Activated B cell treated with CpG ODN at 0.5 μM for 24 hours (primary cell): ENCODE data around the gene XPR1. TPM values are rescaled to one million over a fixed set of nuclear protein-coding genes. Genes with fewer than 3 reads are reported as not detected.

Experiments
- ATAC-seq: fragments of 200-7000 bp; cut with Tn5 transposase; one replicate; pipeline ENCODE4 v1.10.0; 2021; ENCODE audit warnings: low read depth, mild to moderate bottlenecking, moderate library complexity
- CTCF ChIA-PET: fragments of 350-600 bp; sonication (Branson Sonifier 250); formaldehyde crosslinking; loops from one replicate; lab custom pipeline; 2021; ENCODE audit warnings: antibody characterized with exemption; lab: Charles Lee
- POLR2A ChIA-PET: fragments of 350-600 bp; sonication (Branson Sonifier 250); formaldehyde crosslinking; loops from one replicate; lab custom pipeline; 2021; ENCODE audit warnings: antibody characterized with exemption; lab: Charles Lee
- DNase-seq: peaks from one replicate; pipeline ENCODE4 v3.0.0; 2022
- H3K27ac Mint-ChIP-seq: one replicate; pipeline ENCODE4 v1.8.0; 2020; ENCODE audit warnings: mixed read lengths
- H3K27me3 Mint-ChIP-seq: one replicate; pipeline ENCODE4 v1.8.0; 2021; ENCODE audit warnings: mixed read lengths
- H3K36me3 Mint-ChIP-seq: one replicate; pipeline ENCODE4 v1.8.0; 2021; ENCODE audit warnings: low read depth, mixed read lengths
- H3K4me1 Mint-ChIP-seq: one replicate; pipeline ENCODE4 v1.8.0; 2021; ENCODE audit warnings: mixed read lengths
- H3K4me3 Mint-ChIP-seq: one replicate; pipeline ENCODE4 v1.8.0; 2020; ENCODE audit warnings: mild to moderate bottlenecking, mixed read lengths
- H3K9me3 Mint-ChIP-seq: one replicate; pipeline ENCODE4 v1.8.0; 2020; ENCODE audit warnings: mixed read lengths
- intact Hi-C: fragments of 100-400 bp; cut with micrococcal nuclease; formaldehyde crosslinking; loops from one replicate; pipeline ENCODE4 v1.15.1; 2024
- total RNA-seq: library from RNA; stranded (reverse); gene quantifications from 2 replicates; pipeline ENCODE4 v1.2.3, GENCODE V29; 2022
- TF ChIP-seq, protein P1 (sequence below): fragments of 200-600 bp; IDR thresholded peaks from one replicate; pipeline ENCODE4 v1.8.0; 2022; ENCODE audit warnings: antibody characterized with exemption, mild to moderate bottlenecking

XPR1 gene
- total RNA-seq, 1 donor from 2014 or later: 20.4 TPM

- H3K27me3 Mint-ChIP-seq: no peaks in the 10 kb centered on the region
- TF ChIP-seq, protein P1, sequence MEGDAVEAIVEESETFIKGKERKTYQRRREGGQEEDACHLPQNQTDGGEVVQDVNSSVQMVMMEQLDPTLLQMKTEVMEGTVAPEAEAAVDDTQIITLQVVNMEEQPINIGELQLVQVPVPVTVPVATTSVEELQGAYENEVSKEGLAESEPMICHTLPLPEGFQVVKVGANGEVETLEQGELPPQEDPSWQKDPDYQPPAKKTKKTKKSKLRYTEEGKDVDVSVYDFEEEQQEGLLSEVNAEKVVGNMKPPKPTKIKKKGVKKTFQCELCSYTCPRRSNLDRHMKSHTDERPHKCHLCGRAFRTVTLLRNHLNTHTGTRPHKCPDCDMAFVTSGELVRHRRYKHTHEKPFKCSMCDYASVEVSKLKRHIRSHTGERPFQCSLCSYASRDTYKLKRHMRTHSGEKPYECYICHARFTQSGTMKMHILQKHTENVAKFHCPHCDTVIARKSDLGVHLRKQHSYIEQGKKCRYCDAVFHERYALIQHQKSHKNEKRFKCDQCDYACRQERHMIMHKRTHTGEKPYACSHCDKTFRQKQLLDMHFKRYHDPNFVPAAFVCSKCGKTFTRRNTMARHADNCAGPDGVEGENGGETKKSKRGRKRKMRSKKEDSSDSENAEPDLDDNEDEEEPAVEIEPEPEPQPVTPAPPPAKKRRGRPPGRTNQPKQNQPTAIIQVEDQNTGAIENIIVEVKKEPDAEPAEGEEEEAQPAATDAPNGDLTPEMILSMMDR: no peak
- H3K36me3 Mint-ChIP-seq: no peaks in the 10 kb centered on the region
- H3K9me3 Mint-ChIP-seq: no peaks in the 10 kb centered on the region
- no peak overlapping the region for H3K4me3 Mint-ChIP-seq
- intact Hi-C loops: no loop called here
- DNase-seq: no peak
- peaks cover 9% of the 10 kb centered on the region for H3K4me1 Mint-ChIP-seq
- no peak for ATAC-seq
- CTCF ChIA-PET: no interaction called here
- POLR2A ChIA-PET: interaction anchor here (0.6 to 0.7 kb wide), 2 partner anchors 16 to 302 kb away, joined by 3 to 7 read pairs; no protein-coding TSS in a partner anchor
- H3K27ac Mint-ChIP-seq: no peak overlapping the region
Measured at GRCh38 chr1:180612632-180613031, 19.2 kb upstream of the XPR1 start.

GRCh38 chr1:180614730-180615129 is 17.1 kb upstream of the XPR1 start:
- Mint-ChIP-seq H3K4me3 (no peak overlapping the region), H3K36me3 (no peaks in the 10 kb centered on the region), H3K27me3 (no peaks in the 10 kb centered on the region), H3K9me3 (no peaks in the 10 kb centered on the region), H3K27ac (no peak overlapping the region), H3K4me1 (peaks cover 8% of the 10 kb centered on the region)
- intact Hi-C loops: no loop called here
- TF ChIP-seq, protein P1: no peak
- DNase-seq (no peak), ATAC-seq (no peak)
- CTCF ChIA-PET: no interaction called here
- POLR2A ChIA-PET: no interaction called here

DNA sequence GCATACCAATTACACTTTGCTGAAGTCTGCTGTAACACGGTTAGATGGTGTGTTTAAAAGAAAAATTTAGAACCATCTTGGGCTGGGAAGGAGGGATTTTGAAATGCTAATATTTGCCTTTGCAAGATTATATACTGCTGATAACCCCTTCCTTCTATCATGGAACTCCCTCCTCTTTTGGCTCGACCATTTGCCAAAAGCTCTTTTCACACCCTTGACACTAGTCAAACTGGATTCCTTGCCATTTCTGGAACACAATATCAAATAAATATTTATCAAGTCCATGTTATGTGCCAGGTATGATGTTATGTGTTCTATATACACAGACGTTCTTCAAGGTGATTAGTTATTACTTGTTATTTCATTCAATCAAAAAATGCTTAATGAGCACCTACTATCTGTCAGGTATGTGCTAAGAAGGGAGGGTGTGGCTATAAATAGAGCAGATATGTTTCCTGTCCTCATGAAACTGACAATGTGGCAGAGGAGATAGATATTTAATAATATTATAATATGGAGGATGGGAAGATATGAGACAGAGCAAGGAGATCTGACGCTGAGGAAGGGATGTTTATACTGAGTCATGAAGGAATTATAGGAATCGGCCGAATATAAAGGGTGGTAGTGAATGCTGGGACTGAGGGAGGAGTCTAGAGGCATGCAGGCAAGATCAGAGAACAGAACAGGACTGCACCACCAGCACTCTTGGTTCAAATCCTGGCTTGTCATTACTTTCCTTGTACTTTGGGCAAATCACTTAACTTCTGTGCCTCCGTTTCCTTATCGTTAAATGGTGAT is 16.1 kb upstream of the XPR1 start:
- CTCF ChIA-PET: no interaction called here
- Mint-ChIP-seq H3K9me3 (no peaks in the 10 kb centered on the region), H3K4me3 (no peak overlapping the region), H3K4me1 (peaks cover 6% of the 10 kb centered on the region), H3K27me3 (no peaks in the 10 kb centered on the region), H3K27ac (no peak overlapping the region), H3K36me3 (no peaks in the 10 kb centered on the region)
- POLR2A ChIA-PET: no interaction called here
- ATAC-seq (no peak), DNase-seq (no peak)
- intact Hi-C loops: no loop called here
- TF ChIP-seq, protein P1: no peak

GRCh38 chr1:180616439-180616838 is 15.4 kb upstream of the XPR1 start:
- Mint-ChIP-seq H3K4me1 (peaks cover 2% of the 10 kb centered on the region), H3K27ac (no peak overlapping the region), H3K27me3 (no peaks in the 10 kb centered on the region), H3K4me3 (no peak overlapping the region), H3K36me3 (no peaks in the 10 kb centered on the region), H3K9me3 (no peaks in the 10 kb centered on the region)
- TF ChIP-seq, protein P1: no peak
- POLR2A ChIA-PET: no interaction called here
- CTCF ChIA-PET: no interaction called here
- ATAC-seq (no peak), DNase-seq (no peak)
- intact Hi-C loops: no loop called here

GRCh38 chr1:180617774-180618395 is 13.9 kb upstream of the XPR1 start:
- CTCF ChIA-PET: no interaction called here
- no peaks in the 10 kb centered on the region for H3K4me1 Mint-ChIP-seq
- no peaks in the 10 kb centered on the region for H3K36me3 Mint-ChIP-seq
- no peak overlapping the region for H3K4me3 Mint-ChIP-seq
- no peaks in the 10 kb centered on the region for H3K27me3 Mint-ChIP-seq
- intact Hi-C loops: no loop called here
- no peaks in the 10 kb centered on the region for H3K9me3 Mint-ChIP-seq
- POLR2A ChIA-PET: no interaction called here
- TF ChIP-seq, protein P1: no peak
- ATAC-seq: no peak
- DNase-seq: no peak
- no peak overlapping the region for H3K27ac Mint-ChIP-seq
